RWPE1 (cell line): ENCODE results near the gene CHAD.

Experiments
- CTCF ChIA-PET: fragments of 350-600 bp; sonication (Branson Sonifier 250); formaldehyde crosslinking; extraction: SDS; loops from one replicate; lab custom pipeline; 2021; lab: Yijun Ruan, JAX
- POLR2A ChIA-PET: fragments of 400-600 bp; formaldehyde crosslinking; extraction: SDS; loops from one replicate; lab custom pipeline; 2020; ENCODE audit warnings: antibody characterized with exemption; ENCODE audit not compliant: low non-redundant PET; lab: Yijun Ruan, JAX
- DNase-seq: peaks from one replicate; pipeline ENCODE4 v3.0.0; 2012; ENCODE audit warnings: low spot score
- H3K27ac ChIP-seq: fragments of 450-650 bp; 2 replicates; pipeline ENCODE4 v1.5.1; 2017
- TF ChIP-seq, protein P1 (sequence below): fragments of 450-650 bp; conservative IDR thresholded peaks from 2 replicates; pipeline ENCODE4 v1.5.1; 2017; ENCODE audit warnings: low read depth, mild to moderate bottlenecking

CHAD gene, protein sequence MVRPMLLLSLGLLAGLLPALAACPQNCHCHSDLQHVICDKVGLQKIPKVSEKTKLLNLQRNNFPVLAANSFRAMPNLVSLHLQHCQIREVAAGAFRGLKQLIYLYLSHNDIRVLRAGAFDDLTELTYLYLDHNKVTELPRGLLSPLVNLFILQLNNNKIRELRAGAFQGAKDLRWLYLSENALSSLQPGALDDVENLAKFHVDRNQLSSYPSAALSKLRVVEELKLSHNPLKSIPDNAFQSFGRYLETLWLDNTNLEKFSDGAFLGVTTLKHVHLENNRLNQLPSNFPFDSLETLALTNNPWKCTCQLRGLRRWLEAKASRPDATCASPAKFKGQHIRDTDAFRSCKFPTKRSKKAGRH

DNA sequence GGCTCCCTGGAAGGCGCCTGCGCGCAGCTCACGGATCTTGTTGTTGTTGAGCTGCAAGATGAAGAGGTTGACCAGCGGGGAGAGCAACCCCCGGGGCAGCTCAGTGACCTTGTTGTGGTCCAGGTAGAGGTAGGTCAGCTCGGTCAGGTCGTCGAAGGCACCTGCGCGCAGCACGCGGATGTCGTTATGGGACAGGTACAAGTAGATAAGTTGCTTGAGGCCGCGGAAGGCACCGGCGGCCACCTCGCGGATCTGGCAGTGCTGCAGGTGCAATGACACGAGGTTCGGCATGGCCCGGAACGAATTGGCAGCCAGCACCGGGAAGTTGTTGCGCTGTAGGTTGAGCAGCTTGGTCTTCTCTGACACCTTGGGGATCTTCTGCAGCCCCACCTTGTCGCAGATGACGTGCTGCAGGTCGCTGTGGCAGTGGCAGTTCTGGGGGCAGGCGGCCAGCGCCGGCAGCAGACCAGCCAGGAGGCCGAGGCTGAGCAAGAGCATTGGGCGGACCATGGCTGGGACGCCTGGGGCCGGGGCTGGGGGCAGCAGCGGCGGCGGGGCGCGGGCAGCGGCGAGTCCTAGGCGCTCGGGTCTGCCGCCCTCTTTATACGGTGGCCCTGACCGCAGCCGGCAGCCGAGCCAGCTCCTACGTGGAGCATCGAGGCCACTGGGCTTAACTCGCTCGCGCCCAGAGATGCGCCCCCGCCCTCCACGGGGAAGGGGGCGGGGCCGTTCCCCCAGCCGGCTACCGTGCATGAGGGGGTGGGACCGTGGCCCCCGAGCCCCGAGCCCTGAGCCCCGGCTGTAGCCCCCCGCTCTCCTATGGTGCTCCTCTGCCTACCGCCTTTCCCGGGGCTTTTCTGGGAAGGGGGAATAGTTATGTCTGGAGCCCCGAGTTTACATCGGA lies at the start of gene CHAD:
TSS of gene CHAD (minus strand) at position 577 of the 904 bp plus-strand sequence. CDS start at position 510, 67 bp downstream.
- TF ChIP-seq, protein P1, sequence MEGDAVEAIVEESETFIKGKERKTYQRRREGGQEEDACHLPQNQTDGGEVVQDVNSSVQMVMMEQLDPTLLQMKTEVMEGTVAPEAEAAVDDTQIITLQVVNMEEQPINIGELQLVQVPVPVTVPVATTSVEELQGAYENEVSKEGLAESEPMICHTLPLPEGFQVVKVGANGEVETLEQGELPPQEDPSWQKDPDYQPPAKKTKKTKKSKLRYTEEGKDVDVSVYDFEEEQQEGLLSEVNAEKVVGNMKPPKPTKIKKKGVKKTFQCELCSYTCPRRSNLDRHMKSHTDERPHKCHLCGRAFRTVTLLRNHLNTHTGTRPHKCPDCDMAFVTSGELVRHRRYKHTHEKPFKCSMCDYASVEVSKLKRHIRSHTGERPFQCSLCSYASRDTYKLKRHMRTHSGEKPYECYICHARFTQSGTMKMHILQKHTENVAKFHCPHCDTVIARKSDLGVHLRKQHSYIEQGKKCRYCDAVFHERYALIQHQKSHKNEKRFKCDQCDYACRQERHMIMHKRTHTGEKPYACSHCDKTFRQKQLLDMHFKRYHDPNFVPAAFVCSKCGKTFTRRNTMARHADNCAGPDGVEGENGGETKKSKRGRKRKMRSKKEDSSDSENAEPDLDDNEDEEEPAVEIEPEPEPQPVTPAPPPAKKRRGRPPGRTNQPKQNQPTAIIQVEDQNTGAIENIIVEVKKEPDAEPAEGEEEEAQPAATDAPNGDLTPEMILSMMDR, result no peak
- CTCF ChIA-PET, result interaction anchor here (2.0 kb wide), 2 partner anchors 10 to 71 kb away, joined by 6 to 19 read pairs; partner anchors contain the start of genes LRRC59 and RSAD1
- no peak for DNase-seq
- no peak within 1 kb of the TSS for H3K27ac ChIP-seq
- POLR2A ChIA-PET, result no interaction called here

DNA sequence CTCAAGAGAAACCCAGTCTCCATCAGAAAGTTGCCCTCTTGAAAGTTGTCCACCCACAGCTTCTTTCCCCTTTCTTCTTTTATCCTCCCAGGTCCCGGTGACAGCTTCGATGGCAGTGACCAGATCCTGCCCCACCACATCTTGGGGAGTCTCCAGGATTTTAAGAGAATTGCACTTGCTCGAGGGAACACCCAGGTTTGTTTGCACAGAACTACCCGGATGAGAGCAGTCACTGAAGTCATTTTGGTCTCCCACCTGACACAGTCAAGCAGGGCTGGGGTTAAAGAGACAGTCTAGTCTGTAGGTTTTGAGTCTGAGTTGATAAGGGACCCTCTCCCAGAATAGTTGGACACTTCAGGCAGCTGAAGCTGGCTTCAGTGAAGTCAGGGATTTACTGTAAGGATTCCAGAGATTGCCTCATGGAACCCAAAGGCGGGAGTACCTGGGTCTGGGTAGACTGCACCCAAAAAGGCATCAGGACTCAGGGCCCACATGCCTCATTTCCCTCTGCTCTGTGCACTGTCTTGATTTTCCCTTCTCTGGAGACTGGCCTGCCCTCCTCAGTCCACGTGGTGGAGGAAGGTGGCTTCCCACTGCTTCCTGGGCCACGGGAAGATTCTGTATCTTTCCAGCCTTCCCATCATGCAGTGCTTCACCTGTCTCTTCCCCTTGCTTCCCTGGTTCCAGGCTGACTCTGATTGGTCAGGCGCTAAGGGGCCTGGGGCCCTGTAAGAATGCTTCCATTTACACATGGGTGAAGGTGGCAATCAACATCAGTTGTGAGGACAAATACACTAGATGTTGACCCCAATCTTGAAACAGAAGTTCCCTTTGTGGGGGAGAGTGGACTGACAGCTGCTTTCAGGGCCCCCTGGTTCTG lies 49.1 kb upstream of the CHAD start:
- no peak for DNase-seq
- CTCF ChIA-PET, result interaction anchor here (1.2 kb wide), 2 partner anchors 17 to 38 kb away, joined by 3 to 7 read pairs; no protein-coding TSS in a partner anchor
- H3K27ac ChIP-seq, result no peak overlapping the region; the same call in 1 of the 2 replicates
- TF ChIP-seq, protein P1, result no peak
- POLR2A ChIA-PET, result no interaction called here

DNA sequence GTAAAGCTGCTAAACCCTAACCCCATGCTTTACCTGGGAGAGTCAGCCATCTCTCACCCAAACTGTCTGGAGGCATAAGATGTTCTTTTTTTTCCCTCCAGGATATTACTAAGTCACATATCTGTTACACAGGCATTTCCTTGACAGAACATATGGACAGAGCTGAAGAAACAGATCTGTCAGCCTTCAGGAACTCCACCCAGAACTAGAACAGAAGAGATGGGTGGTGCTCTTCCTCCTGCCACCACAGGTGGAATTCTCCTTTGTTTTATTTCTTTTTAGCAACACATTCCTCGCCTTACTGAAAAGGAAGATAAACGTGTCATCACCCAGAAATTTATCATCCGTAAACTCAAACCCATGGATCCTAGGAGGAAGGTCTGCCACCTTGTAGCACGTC lies 48.3 kb upstream of the CHAD start:
- no peak overlapping the region; the same call in 1 of the 2 replicates for H3K27ac ChIP-seq
- CTCF ChIA-PET, result interaction anchor here (0.9 kb wide), 1 partner anchor 114 kb away, joined by 5 read pairs; no protein-coding TSS in a partner anchor
- DNase-seq, result peak; percentile 30
- POLR2A ChIA-PET, result no interaction called here
- TF ChIP-seq, protein P1, result no peak

DNA sequence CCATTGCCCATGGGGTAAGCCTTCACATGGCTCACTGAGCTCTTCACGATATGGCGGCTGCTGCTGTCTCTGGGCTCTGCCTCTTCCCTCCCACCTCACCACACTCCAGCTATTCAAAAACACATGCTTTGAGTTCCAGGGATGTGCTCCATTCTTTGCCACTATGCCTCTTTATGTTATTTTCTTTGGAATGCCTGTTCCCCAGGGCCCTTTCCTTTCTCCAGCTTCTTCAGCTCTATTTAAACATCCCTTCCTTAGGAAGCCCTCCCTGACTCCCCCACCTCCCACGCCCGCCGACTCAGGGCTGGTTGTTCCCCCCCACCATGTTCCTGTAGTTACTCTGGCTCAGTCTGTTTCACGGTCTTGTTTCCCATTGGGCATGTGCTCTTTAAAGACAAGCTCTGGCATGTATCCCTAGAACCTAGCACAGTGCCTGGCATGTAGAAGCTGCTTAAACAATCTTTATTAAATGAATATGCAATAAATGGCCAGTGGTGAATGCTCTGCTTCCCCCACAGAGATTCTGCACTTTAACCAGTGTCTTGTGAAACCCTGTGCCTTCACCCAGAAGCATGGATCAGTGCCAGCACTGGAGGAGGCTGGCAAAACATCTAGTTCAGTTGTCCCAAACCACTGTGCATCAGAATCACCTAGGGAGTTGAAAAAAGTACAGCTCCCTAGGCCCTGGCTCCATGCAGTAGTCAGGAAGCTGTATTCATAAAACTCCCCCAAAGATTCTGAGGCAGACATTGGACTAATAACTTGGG lies 46.4 kb upstream of the CHAD start:
- TF ChIP-seq, protein P1, result no peak
- DNase-seq, result no peak
- CTCF ChIA-PET, result interaction anchor here (0.9 kb wide), 1 partner anchor 12 kb away, joined by 6 read pairs; no protein-coding TSS in a partner anchor
- H3K27ac ChIP-seq, result peak overlapping the region; percentile 28
- POLR2A ChIA-PET, result interaction anchor here (0.6 kb wide), 1 partner anchor 29 kb away, joined by 4 read pairs; no protein-coding TSS in a partner anchor

DNA sequence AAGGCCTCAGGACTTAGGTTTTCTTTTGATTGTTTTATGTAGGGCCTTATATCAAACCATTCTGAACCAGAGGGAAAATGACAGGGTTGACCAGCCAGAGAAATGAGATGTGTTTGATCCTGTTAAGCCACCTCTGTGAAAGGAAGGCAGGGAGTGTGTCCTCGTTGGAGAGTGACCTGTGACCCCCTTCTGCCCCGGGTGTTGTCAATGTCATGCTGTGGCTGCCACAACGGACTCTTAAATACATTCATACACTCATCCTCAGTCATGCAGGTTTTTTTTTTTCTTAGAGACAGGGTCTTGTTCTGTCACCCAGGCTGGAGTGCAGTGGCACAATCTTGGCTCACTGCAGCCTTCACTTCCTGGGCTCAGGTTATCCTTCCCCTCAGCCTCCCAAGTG lies 45.7 kb upstream of the CHAD start:
- H3K27ac ChIP-seq, result no peak overlapping the region
- ChIA-PET POLR2A (interaction anchor here (0.6 kb wide), 1 partner anchor 28 kb away, joined by 4 read pairs; no protein-coding TSS in a partner anchor), CTCF (no interaction called here)
- no peak for DNase-seq
- TF ChIP-seq, protein P1, result no peak
